ENCODE results near the gene DNM1L.

DNA sequence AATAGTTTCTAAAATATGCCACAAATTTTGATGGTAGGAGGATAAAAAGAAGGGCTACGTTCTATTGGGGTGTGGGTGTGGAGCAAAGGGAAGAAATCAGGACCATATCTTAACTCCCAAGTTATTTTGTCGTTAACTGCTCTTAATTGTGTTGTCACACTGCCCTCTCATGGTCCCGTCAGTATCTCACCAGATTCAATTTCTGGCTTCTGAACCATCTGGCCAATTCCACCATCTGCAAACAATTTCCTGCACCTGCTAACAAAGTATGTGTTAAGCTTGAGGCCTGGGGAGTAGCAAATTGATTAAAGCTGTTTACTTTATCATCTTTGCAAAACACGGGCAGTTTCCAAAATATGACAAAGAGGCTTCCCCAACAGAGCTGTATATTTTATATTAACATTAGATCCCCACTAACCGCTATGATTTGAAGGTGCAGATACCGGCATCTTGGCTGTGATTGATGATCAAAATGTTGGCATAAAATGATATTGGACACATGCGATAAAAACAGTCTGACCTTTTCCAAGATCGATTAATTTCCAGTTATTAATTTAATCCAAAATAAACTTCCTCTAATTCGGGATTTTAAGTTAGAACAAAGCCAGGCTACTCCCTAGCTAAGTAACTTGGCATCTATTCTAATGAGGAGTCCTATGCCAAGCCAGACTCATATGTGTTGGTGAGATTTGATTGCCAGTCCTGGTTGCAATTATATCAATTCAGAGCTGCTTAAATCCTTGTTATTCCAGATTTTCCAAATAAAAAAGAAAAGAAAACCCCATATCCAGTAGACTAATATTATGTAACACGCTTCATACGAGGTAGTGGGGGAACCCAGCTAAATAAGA is 6.9 kb upstream of the DNM1L start:
- TF ChIP-seq EP300 (IDR thresholded peaks at IDR 0.05) = no peak
- TF ChIP-seq, protein P1, sequence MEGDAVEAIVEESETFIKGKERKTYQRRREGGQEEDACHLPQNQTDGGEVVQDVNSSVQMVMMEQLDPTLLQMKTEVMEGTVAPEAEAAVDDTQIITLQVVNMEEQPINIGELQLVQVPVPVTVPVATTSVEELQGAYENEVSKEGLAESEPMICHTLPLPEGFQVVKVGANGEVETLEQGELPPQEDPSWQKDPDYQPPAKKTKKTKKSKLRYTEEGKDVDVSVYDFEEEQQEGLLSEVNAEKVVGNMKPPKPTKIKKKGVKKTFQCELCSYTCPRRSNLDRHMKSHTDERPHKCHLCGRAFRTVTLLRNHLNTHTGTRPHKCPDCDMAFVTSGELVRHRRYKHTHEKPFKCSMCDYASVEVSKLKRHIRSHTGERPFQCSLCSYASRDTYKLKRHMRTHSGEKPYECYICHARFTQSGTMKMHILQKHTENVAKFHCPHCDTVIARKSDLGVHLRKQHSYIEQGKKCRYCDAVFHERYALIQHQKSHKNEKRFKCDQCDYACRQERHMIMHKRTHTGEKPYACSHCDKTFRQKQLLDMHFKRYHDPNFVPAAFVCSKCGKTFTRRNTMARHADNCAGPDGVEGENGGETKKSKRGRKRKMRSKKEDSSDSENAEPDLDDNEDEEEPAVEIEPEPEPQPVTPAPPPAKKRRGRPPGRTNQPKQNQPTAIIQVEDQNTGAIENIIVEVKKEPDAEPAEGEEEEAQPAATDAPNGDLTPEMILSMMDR (IDR thresholded peaks at IDR 0.05) = peak; percentile 41 to 58 (median 53)
- TF ChIP-seq POLR2A (IDR thresholded peaks at IDR 0.05; ENCODE audit: low read depth) = no peak

Data from esophagus muscularis mucosa (tissue), 4 donors.